ENCODE measurements around the gene FZD10.

- TF ChIP-seq CTCF (IDR thresholded peaks at IDR 0.05 in 2 of 3, conservative IDR thresholded peaks at IDR 0.05 in 1 of 3; ENCODE audit: borderline replicate concordance in 1 of 3, insufficient read depth in 1 of 3, low read depth in 2 of 3, low read length in 2 of 3) (no peak), POLR2AphosphoS5 (IDR thresholded peaks at IDR 0.05; ENCODE audit: low read depth, low read length) (no peak), MAX (IDR thresholded peaks at IDR 0.05) (no peak), EZH2 (IDR thresholded peaks at IDR 0.05) (no peak), POLR2A (IDR thresholded peaks at IDR 0.05; ENCODE audit: borderline replicate concordance, extremely low read depth, insufficient read depth, insufficient read length) (no peak), REST (IDR thresholded peaks at IDR 0.05; ENCODE audit: low read depth) (no peak), EZH2phosphoT487 (IDR thresholded peaks at IDR 0.05; ENCODE audit: borderline replicate concordance) (no peak)
Observed at GRCh38 chr12:130131025-130131424, 31.2 kb upstream of the FZD10 start.

Measured in HCT116 (cell line).